K562 (cell line): ENCODE measurements around the gene ATP7B.
A peak's percentile ranks its signal among the peaks of the same experiment; 100 is the strongest.

Experiments
- ELK1 ChIP-seq: sonication (generic); formaldehyde crosslinking; IDR thresholded peaks from 2 replicates; pipeline ENCODE4 v1.8.1; 2022; ENCODE audit warnings: missing genetic modification reagents
- HDAC2 ChIP-seq: fragments of 450-650 bp; IDR thresholded peaks from 2 replicates; pipeline ENCODE4 v1.6.1; 2016; ENCODE audit warnings: mild to moderate bottlenecking

GRCh38 chr13:51978796-51979556 lies 32.3 kb downstream of the ATP7B start:
- peak; percentile 30; the same call in 1 of the 2 replicates for TF ChIP-seq HDAC2
- no peak for TF ChIP-seq ELK1
